ENCODE data around the gene TRERF1. TPM values are rescaled to one million over a fixed set of nuclear protein-coding genes. Genes with fewer than 3 reads are reported as not detected.
"Not testable (repeated sequence)": the region's sequence is repeated elsewhere in the genome, so short reads cannot be mapped to it uniquely, and the experiment has no call there.

The TRERF1 gene
- total RNA-seq, 1 donor from 2014 or later = 7.9 TPM

- no peaks in the 10 kb centered on the region for H3K27me3 Mint-ChIP-seq
- DNase-seq (ENCODE audit: low spot score, unreplicated experiment) = no peak
- no peaks in the 10 kb centered on the region for H3K36me3 Mint-ChIP-seq (ENCODE audit: insufficient read depth)
- no peaks in the 10 kb centered on the region for H3K9me3 Mint-ChIP-seq (ENCODE audit: low read depth)
- peak overlapping the region; percentile 46 for H3K27ac Mint-ChIP-seq
- H3K4me3 Mint-ChIP-seq (ENCODE audit: low read depth) = peak overlapping the region; percentile 5
- TF ChIP-seq CTCF (IDR thresholded peaks at IDR 0.05; ENCODE audit: unreplicated experiment) = no peak
- peaks cover 18% of the 10 kb centered on the region for H3K4me1 Mint-ChIP-seq (ENCODE audit: low read depth)
Observed at GRCh38 chr6:42482174-42482573, 30.4 kb upstream of the TRERF1 start.

DNA sequence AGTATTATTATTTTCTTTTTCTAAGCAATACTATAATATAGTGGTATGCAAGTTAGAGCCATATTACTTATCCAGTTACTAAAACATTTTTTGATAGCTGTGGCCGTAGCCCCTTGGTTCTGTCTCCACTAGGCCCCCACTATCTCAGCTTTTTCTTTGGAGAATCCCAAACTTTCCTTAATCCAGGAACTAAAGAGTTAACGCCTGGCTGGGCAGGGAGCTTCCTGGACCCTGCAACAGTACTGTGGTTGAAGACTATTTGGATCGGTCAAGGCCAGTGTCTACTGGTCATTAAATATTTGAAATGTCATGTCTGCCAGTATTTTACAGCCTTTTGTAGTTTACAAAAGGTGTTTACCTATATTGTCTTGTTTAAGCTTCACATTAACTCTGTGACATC, 20.0 kb upstream of the TRERF1 start:
- H3K4me1 Mint-ChIP-seq (ENCODE audit: low read depth) = peaks cover 3% of the 10 kb centered on the region
- no peak overlapping the region for H3K4me3 Mint-ChIP-seq (ENCODE audit: low read depth)
- peaks cover 7% of the 10 kb centered on the region for H3K9me3 Mint-ChIP-seq (ENCODE audit: low read depth)
- DNase-seq (ENCODE audit: low spot score, unreplicated experiment) = no peak
- H3K27ac Mint-ChIP-seq = no peak overlapping the region
- H3K27me3 Mint-ChIP-seq = no peaks in the 10 kb centered on the region
- H3K36me3 Mint-ChIP-seq (ENCODE audit: insufficient read depth) = no peaks in the 10 kb centered on the region
- TF ChIP-seq CTCF (IDR thresholded peaks at IDR 0.05; ENCODE audit: unreplicated experiment) = no peak

GRCh38 chr6:42471142-42471541, 19.4 kb upstream of the TRERF1 start:
- DNase-seq (ENCODE audit: low spot score, unreplicated experiment) = no peak
- Mint-ChIP-seq H3K4me3 (ENCODE audit: low read depth) (no peak overlapping the region), H3K36me3 (ENCODE audit: insufficient read depth) (no peaks in the 10 kb centered on the region), H3K27me3 (no peaks in the 10 kb centered on the region), H3K4me1 (ENCODE audit: low read depth) (peaks cover 3% of the 10 kb centered on the region), H3K27ac (no peak overlapping the region), H3K9me3 (ENCODE audit: low read depth) (peaks cover 7% of the 10 kb centered on the region)
- no peak for TF ChIP-seq CTCF (IDR thresholded peaks at IDR 0.05; ENCODE audit: unreplicated experiment)

DNA sequence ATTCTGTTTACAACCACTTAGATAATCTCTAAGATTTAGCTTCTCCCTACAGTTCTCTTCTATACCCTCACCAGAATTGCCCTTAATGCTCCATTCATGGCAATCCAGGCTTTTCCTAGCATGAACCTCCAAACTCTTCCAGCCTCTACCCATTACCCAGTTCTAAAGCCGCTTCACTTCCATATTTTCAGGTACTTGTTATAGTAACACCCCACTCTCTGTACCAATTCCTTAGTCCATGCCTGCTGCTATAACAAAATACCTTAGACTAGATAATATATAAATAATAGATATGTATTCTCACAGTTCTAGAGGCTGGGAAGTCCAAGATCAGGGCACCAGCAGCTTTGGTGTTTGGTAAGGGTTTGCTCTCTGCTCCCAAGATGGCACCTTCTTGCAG, 16.5 kb upstream of the TRERF1 start:
- H3K27me3 Mint-ChIP-seq = no peaks in the 10 kb centered on the region
- H3K4me1 Mint-ChIP-seq (ENCODE audit: low read depth) = peaks cover 3% of the 10 kb centered on the region
- H3K4me3 Mint-ChIP-seq (ENCODE audit: low read depth) = no peak overlapping the region
- no peak for DNase-seq (ENCODE audit: low spot score, unreplicated experiment)
- H3K36me3 Mint-ChIP-seq (ENCODE audit: insufficient read depth) = no peaks in the 10 kb centered on the region
- H3K27ac Mint-ChIP-seq = no peak overlapping the region
- TF ChIP-seq CTCF (IDR thresholded peaks at IDR 0.05; ENCODE audit: unreplicated experiment) = no peak
- H3K9me3 Mint-ChIP-seq (ENCODE audit: low read depth) = peaks cover 11% of the 10 kb centered on the region

DNA sequence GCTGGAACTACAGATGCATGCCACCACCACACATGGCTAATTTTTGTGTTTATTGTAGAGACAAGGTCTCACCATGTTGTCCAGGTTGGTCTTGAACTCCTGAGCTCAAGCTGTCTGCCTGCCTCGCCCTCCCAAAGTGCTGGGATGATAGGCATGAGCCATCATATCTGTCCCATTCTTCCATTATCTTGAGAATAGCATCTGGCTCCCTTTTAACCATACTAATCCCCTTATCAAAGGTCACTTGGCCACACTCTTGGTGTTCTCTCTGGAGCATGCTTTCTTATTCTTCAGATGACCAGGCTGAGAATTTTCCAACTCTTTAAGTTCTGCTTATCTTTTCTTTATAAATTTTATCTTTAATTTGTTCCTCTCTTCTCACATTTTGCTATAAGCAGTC, 15.9 kb upstream of the TRERF1 start:
- DNase-seq (ENCODE audit: low spot score, unreplicated experiment) = no peak
- H3K9me3 Mint-ChIP-seq (ENCODE audit: low read depth) = peaks cover 11% of the 10 kb centered on the region
- peaks cover 3% of the 10 kb centered on the region for H3K4me1 Mint-ChIP-seq (ENCODE audit: low read depth)
- no peaks in the 10 kb centered on the region for H3K36me3 Mint-ChIP-seq (ENCODE audit: insufficient read depth)
- H3K4me3 Mint-ChIP-seq (ENCODE audit: low read depth) = no peak overlapping the region
- no peaks in the 10 kb centered on the region for H3K27me3 Mint-ChIP-seq
- no peak overlapping the region for H3K27ac Mint-ChIP-seq
- no peak for TF ChIP-seq CTCF (IDR thresholded peaks at IDR 0.05; ENCODE audit: unreplicated experiment)

DNA sequence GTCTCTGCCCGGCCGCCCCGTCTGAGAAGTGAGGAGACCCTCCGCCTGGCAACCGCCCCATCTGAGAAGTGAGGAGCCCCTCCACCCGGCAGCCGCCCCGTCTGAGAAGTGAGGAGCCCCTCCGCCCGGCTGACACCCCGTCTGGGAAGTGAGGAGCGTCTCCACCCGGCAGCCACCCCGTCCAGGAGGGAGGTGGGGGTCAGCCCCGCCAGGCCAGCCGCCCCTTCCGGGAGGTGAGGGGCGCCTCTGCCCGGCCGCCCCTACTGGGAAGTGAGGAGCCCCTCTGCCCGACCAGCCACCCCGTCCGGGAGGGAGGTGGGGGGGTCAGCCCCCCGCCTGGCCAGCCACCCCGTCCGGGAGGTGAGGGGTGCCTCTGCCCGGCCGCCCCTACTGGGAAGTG, 14.7 kb upstream of the TRERF1 start:
- H3K27me3 Mint-ChIP-seq; DNase-seq (ENCODE audit: low spot score, unreplicated experiment); H3K36me3 Mint-ChIP-seq (ENCODE audit: insufficient read depth); H3K4me1 Mint-ChIP-seq (ENCODE audit: low read depth); H3K27ac Mint-ChIP-seq; H3K4me3 Mint-ChIP-seq (ENCODE audit: low read depth): not testable (repeated sequence)
- peaks cover 11% of the 10 kb centered on the region for H3K9me3 Mint-ChIP-seq (ENCODE audit: low read depth)
